ENCODE measurements around the gene ZNF607. TPM values are rescaled to one million over a fixed set of nuclear protein-coding genes. Genes with fewer than 3 reads are reported as not detected.

The ZNF607 gene
- total RNA-seq, 1 experiment from 2014 or later = 2.4 TPM

DNA sequence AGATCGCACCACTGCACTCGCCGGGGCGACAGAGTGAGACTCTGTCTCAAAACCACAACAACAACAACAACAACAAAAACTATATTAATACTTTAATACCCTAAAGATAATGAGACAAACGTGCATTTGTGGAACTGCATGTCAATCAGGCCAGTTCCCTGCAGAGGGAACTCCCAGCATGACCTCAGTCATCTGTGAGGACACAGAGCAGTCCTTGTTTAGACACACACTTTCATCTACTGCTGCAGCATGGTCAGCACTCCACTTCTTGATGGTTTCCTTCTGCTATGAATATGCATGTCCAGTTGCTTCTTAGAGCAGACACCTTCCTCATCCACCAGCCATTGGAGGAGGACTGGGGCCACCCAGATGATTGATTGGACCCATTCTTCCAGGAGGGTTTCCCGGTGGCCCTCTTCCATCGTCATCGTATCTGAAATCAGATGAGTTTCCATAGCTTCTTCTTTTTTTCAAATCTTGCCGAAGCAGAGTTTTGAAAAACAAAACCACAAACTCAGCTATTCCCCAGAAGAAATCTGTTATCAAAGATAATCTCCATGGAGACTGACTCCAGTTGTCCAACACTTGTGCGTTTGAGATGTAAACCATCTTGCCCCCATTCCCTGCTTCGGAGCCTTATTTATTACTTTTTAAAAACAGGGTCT, 26.5 kb downstream of the ZNF607 start:
- intact Hi-C loops (cut with micrococcal nuclease) = no loop called here
- no peak for TF ChIP-seq EZH2 (IDR thresholded peaks at IDR 0.05; ENCODE audit: low read length, unreplicated experiment)
- TF ChIP-seq CTCF (conservative IDR thresholded peaks at IDR 0.05; ENCODE audit: low read depth, low read length) = no peak
- TF ChIP-seq EZH2phosphoT487 (IDR thresholded peaks at IDR 0.05; ENCODE audit: borderline replicate concordance, low read length) = no peak
- ChIA-PET CTCF (no interaction called here), POLR2A (ENCODE audit: unreplicated experiment) (no interaction called here)
- H3K27me3 ChIP-seq (ENCODE audit: low read length) = no peaks in the 10 kb centered on the region
- no peaks in the 10 kb centered on the region for H4K20me1 ChIP-seq (ENCODE audit: low read length)
- BruUV-seq (replicated peaks) = no TSS peak
- H3K4me2 ChIP-seq (ENCODE audit: low read length) = no peak overlapping the region
- peaks cover 8% of the 10 kb centered on the region; the same call in 1 of the 2 replicates for H3K36me3 ChIP-seq (ENCODE audit: low read depth, low read length)
- H3K79me2 ChIP-seq (ENCODE audit: low read length) = no peaks in the 10 kb centered on the region
- H3K27ac ChIP-seq (ENCODE audit: low read length) = no peak overlapping the region
- no peak overlapping the region for H3K9ac ChIP-seq (ENCODE audit: low read length)
- H3K4me1 ChIP-seq (ENCODE audit: insufficient read depth, low read length) = no peaks in the 10 kb centered on the region
- no peak for DNase-seq
- ATAC-seq = no peak
- no peaks in the 10 kb centered on the region for H3K9me2 ChIP-seq (replicated peaks; ENCODE audit: low read length)
- no peaks in the 10 kb centered on the region; the same call in 1 of the 2 replicates for H3K9me3 ChIP-seq (ENCODE audit: low read length)
- no peaks in the 10 kb centered on the region for H3F3A ChIP-seq (ENCODE audit: low read length, unreplicated experiment)
- H2AFZ ChIP-seq (ENCODE audit: low read length) = no peak overlapping the region
- no peak overlapping the region for H3K4me3 ChIP-seq (ENCODE audit: low read length)

DNA sequence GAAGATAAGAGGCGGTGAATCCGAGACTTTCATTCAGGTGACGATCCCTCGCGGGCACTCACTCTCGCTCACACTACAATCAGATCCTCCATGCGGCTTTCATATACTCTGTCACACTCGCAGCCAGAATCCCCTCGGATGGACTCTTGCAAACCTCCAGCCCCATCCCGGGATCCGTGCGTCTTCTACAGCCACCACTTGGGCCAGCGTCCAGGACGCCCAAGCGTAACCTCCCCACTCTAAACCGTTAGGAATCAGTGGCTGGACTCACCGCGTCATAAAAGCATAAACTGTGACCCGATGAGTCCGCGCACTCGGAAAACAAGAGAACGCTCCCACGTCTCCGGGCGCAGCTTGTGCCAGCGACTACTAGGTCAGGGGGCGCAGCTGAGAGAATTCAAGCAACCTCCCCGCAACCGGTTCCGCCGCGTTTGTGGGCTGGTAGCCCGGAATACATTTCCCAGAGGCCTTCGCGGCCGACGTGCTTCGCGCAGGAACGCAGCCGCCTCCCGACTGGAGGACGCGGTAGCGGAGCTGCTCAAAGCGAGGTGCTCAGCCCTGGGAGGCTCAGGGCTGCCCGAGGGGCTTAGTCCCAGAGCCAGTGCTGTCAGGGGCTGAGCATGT, 27.6 kb downstream of the ZNF607 start:
- Histone ChIP-seq H3K4me2 (ENCODE audit: low read length) (no peak overlapping the region), H2AFZ (ENCODE audit: low read length) (no peak overlapping the region), H3K9me3 (ENCODE audit: low read length) (no peaks in the 10 kb centered on the region), H3K27ac (ENCODE audit: low read length) (no peak overlapping the region), H4K20me1 (ENCODE audit: low read length) (no peaks in the 10 kb centered on the region), H3K9me2 (replicated peaks; ENCODE audit: low read length) (no peaks in the 10 kb centered on the region), H3K9ac (ENCODE audit: low read length) (no peak overlapping the region), H3F3A (ENCODE audit: low read length, unreplicated experiment) (no peaks in the 10 kb centered on the region), H3K79me2 (ENCODE audit: low read length) (no peaks in the 10 kb centered on the region), H3K36me3 (ENCODE audit: low read depth, low read length) (peaks cover 7% of the 10 kb centered on the region; the same call in 1 of the 2 replicates), H3K4me3 (ENCODE audit: low read length) (no peak overlapping the region), H3K4me1 (ENCODE audit: insufficient read depth, low read length) (no peaks in the 10 kb centered on the region), H3K27me3 (ENCODE audit: low read length) (no peaks in the 10 kb centered on the region)
- no peak for TF ChIP-seq EZH2phosphoT487 (IDR thresholded peaks at IDR 0.05; ENCODE audit: borderline replicate concordance, low read length)
- intact Hi-C loops (cut with micrococcal nuclease) = no loop called here
- no peak for DNase-seq
- ATAC-seq = no peak
- CTCF ChIA-PET = no interaction called here
- no TSS peak for BruUV-seq (replicated peaks)
- POLR2A ChIA-PET (ENCODE audit: unreplicated experiment) = no interaction called here

GRCh38 chr19:37683520-37683919, 36.0 kb downstream of the ZNF607 start:
- DNase-seq (no peak), ATAC-seq (no peak)
- no peaks in the 10 kb centered on the region for H3F3A ChIP-seq (ENCODE audit: low read length, unreplicated experiment)
- intact Hi-C loops (cut with micrococcal nuclease) = no loop called here
- H3K9me3 ChIP-seq (ENCODE audit: low read length) = no peaks in the 10 kb centered on the region
- no peaks in the 10 kb centered on the region for H3K4me1 ChIP-seq (ENCODE audit: insufficient read depth, low read length)
- no peaks in the 10 kb centered on the region for H4K20me1 ChIP-seq (ENCODE audit: low read length)
- H3K27me3 ChIP-seq (ENCODE audit: low read length) = no peaks in the 10 kb centered on the region
- no peaks in the 10 kb centered on the region for H3K9me2 ChIP-seq (replicated peaks; ENCODE audit: low read length)
- H3K79me2 ChIP-seq (ENCODE audit: low read length) = no peaks in the 10 kb centered on the region
- no TSS peak for BruUV-seq (replicated peaks)
- POLR2A ChIA-PET (ENCODE audit: unreplicated experiment) = no interaction called here
- H3K4me3 ChIP-seq (ENCODE audit: low read length) = no peak overlapping the region
- no peak overlapping the region for H3K27ac ChIP-seq (ENCODE audit: low read length)
- no peak overlapping the region for H2AFZ ChIP-seq (ENCODE audit: low read length)
- CTCF ChIA-PET = no interaction called here
- TF ChIP-seq EZH2 (IDR thresholded peaks at IDR 0.05; ENCODE audit: low read length, unreplicated experiment) (no peak), EZH2phosphoT487 (IDR thresholded peaks at IDR 0.05; ENCODE audit: borderline replicate concordance, low read length) (no peak), CTCF (conservative IDR thresholded peaks at IDR 0.05; ENCODE audit: low read depth, low read length) (no peak)
- H3K36me3 ChIP-seq (ENCODE audit: low read depth, low read length) = no peaks in the 10 kb centered on the region
- no peak overlapping the region for H3K4me2 ChIP-seq (ENCODE audit: low read length)
- H3K9ac ChIP-seq (ENCODE audit: low read length) = no peak overlapping the region
